Measurements from ENCODE around the gene NRXN2. TPM values are rescaled to one million over a fixed set of nuclear protein-coding genes. Genes with fewer than 3 reads are reported as not detected.

Gene NRXN2
- total RNA-seq, 1 donor from 2014 or later: 0.14 TPM

- H3K9me3 Mint-ChIP-seq (ENCODE audit: unreplicated experiment): no peaks in the 10 kb centered on the region
- no peak for TF ChIP-seq CTCF (IDR thresholded peaks at IDR 0.05; ENCODE audit: insufficient read depth, low read depth, low read length)
- TF ChIP-seq EZH2 (IDR thresholded peaks at IDR 0.05; ENCODE audit: insufficient read depth, low read length): no peak
- Histone ChIP-seq H3K36me3 (ENCODE audit: insufficient read depth, low read length) (peaks cover 22% of the 10 kb centered on the region), H3K4me3 (ENCODE audit: insufficient read depth, low read depth, low read length) (no peak overlapping the region), H3K79me2 (ENCODE audit: insufficient read depth, low read length) (no peaks in the 10 kb centered on the region), H3K4me1 (ENCODE audit: insufficient read depth, low read length) (peaks cover 24% of the 10 kb centered on the region), H2AFZ (ENCODE audit: low read depth, low read length) (no peak overlapping the region), H3K9me3 (ENCODE audit: insufficient read depth, low read depth, low read length) (no peaks in the 10 kb centered on the region), H4K20me1 (ENCODE audit: insufficient read depth, low read length) (peaks cover 52% of the 10 kb centered on the region), H3K4me2 (ENCODE audit: low read length) (no peak overlapping the region), H3K27ac (ENCODE audit: low read depth, low read length) (no peak overlapping the region), H3K27me3 (ENCODE audit: insufficient read depth, low read length) (no peaks in the 10 kb centered on the region), H3K9ac (ENCODE audit: low read length) (no peak overlapping the region)
- H3K27me3 Mint-ChIP-seq (ENCODE audit: low read depth, unreplicated experiment): no peaks in the 10 kb centered on the region
- DNase-seq (ENCODE audit: low read depth) (no peak), FAIRE-seq (no peak)
- peak overlapping the region; percentile 50 for H3K27ac Mint-ChIP-seq (ENCODE audit: unreplicated experiment)
- peaks cover 36% of the 10 kb centered on the region for H3K4me1 Mint-ChIP-seq (ENCODE audit: low read depth, unreplicated experiment)
- H3K36me3 Mint-ChIP-seq (ENCODE audit: low read depth, unreplicated experiment): peaks cover 11% of the 10 kb centered on the region
- H3K4me3 Mint-ChIP-seq (ENCODE audit: unreplicated experiment): peak overlapping the region; percentile 54
These were observed 37.9 kb upstream of the NRXN2 start for GRCh38 chr11:64760759-64761420.

- peaks cover 11% of the 10 kb centered on the region for H3K36me3 Mint-ChIP-seq (ENCODE audit: low read depth, unreplicated experiment)
- H3K4me1 Mint-ChIP-seq (ENCODE audit: low read depth, unreplicated experiment): peaks cover 36% of the 10 kb centered on the region
- H3K4me3 Mint-ChIP-seq (ENCODE audit: unreplicated experiment): peak within 1 kb of the TSS; percentile 54
These were observed 37.0 kb upstream of the NRXN2 start, which contains the start of gene PYGM for GRCh38 chr11:64759722-64760719. TSS of gene PYGM (minus strand) at chr11:64759974. CDS start at chr11:64759898, 76 bp downstream.

More at GRCh38 chr11:64759722-64760719, 37.0 kb upstream of the NRXN2 start, which contains the start of gene PYGM:
- Histone ChIP-seq H3K4me2 (ENCODE audit: low read length) (no peak within 1 kb of the TSS), H3K79me2 (ENCODE audit: insufficient read depth, low read length) (no peaks in the 10 kb centered on the region), H2AFZ (ENCODE audit: low read depth, low read length) (no peak within 1 kb of the TSS), H3K9ac (ENCODE audit: low read length) (no peak within 1 kb of the TSS), H3K36me3 (ENCODE audit: insufficient read depth, low read length) (peaks cover 20% of the 10 kb centered on the region), H3K4me3 (ENCODE audit: insufficient read depth, low read depth, low read length) (no peak within 1 kb of the TSS), H4K20me1 (ENCODE audit: insufficient read depth, low read length) (peaks cover 46% of the 10 kb centered on the region), H3K27me3 (ENCODE audit: insufficient read depth, low read length) (no peaks in the 10 kb centered on the region), H3K4me1 (ENCODE audit: insufficient read depth, low read length) (peaks cover 24% of the 10 kb centered on the region), H3K27ac (ENCODE audit: low read depth, low read length) (no peak within 1 kb of the TSS), H3K9me3 (ENCODE audit: insufficient read depth, low read depth, low read length) (no peaks in the 10 kb centered on the region)
- H3K27ac Mint-ChIP-seq (ENCODE audit: unreplicated experiment): peak within 1 kb of the TSS; percentile 66
- DNase-seq (ENCODE audit: low read depth): no peak
- TF ChIP-seq CTCF (IDR thresholded peaks at IDR 0.05; ENCODE audit: insufficient read depth, low read depth, low read length): no peak
- TF ChIP-seq EZH2 (IDR thresholded peaks at IDR 0.05; ENCODE audit: insufficient read depth, low read length): no peak
- no peak for FAIRE-seq
- H3K9me3 Mint-ChIP-seq (ENCODE audit: unreplicated experiment): no peaks in the 10 kb centered on the region
- H3K27me3 Mint-ChIP-seq (ENCODE audit: low read depth, unreplicated experiment): peaks cover 3% of the 10 kb centered on the region

Data from astrocyte (in vitro differentiated cells and primary cell).